GM12874 (cell line): ENCODE results near the gene SRCAP.

Experiments used
- TF ChIP-seq, protein P1 (sequence below): IDR thresholded peaks from 2 replicates; pipeline ENCODE4 v1.5.1; 2011; ENCODE audit warnings: low read depth, mild to moderate bottlenecking, control low read depth, low read length, moderate library complexity; ENCODE audit not compliant: insufficient read depth

SRCAP gene

GRCh38 chr16:30786936-30787612 lies 88.1 kb downstream of the SRCAP start, which contains the start of gene ZNF629:
Gene ZNF629, minus strand, starts transcription at chr16:30787205. Its CDS starts 2,723 bp downstream, at chr16:30784482.
- TF ChIP-seq, protein P1, sequence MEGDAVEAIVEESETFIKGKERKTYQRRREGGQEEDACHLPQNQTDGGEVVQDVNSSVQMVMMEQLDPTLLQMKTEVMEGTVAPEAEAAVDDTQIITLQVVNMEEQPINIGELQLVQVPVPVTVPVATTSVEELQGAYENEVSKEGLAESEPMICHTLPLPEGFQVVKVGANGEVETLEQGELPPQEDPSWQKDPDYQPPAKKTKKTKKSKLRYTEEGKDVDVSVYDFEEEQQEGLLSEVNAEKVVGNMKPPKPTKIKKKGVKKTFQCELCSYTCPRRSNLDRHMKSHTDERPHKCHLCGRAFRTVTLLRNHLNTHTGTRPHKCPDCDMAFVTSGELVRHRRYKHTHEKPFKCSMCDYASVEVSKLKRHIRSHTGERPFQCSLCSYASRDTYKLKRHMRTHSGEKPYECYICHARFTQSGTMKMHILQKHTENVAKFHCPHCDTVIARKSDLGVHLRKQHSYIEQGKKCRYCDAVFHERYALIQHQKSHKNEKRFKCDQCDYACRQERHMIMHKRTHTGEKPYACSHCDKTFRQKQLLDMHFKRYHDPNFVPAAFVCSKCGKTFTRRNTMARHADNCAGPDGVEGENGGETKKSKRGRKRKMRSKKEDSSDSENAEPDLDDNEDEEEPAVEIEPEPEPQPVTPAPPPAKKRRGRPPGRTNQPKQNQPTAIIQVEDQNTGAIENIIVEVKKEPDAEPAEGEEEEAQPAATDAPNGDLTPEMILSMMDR: no peak

DNA sequence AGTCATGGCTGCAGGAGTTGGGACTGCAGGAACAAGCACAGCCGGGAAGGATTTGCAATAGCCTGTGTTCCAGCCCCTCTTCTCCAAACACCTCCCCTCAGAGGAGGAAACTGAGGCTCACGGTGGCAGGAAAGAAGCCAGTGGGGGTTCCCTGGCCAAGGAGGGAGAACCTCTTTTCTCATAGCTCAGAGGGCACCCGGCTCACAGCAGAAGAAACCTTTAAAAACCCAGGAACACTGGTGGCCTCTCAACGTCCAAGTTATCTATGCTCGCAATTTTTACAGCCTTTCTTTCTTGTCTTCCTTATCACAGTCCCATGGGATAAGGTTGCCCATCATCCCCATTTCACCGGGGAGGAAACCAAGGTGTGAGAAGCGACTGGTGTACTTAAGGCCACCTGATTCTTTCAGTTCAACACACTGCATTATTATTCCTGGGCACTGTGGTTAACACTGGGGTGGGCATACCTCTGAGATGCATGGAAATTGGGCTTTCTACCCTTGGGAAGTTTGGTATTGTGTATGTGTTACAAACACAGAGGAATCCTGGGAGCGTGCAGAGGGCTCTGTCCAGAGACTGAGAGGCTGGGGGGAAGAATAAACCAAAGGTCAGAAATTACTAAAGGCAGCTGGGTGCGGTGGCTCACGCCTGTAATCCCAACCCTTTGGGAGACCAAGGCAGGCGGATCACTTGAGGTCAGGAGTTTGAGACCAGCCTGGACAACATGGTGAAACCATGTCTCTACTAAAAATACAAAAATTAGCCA lies 88.8 kb downstream of the SRCAP start:
- TF ChIP-seq, protein P1: no peak
